Muscle layer of duodenum (tissue), 2 donors: ENCODE results near the gene IDUA.
"Not testable (repeated sequence)": the region's sequence is repeated elsewhere in the genome, so short reads cannot be mapped to it uniquely, and the experiment has no call there.

Source experiments
- H3K27ac ChIP-seq: one replicate; pipeline ENCODE4 v1.7.0; 2013; ENCODE audit warnings: mild to moderate bottlenecking, low read length
- H3K27me3 ChIP-seq: one replicate; pipeline ENCODE4 v1.7.0; 2013; ENCODE audit warnings: low read depth, mild to moderate bottlenecking, control low read depth, low read length
- H3K36me3 ChIP-seq, 2 donors: one replicate each; pipeline ENCODE4 v1.7.0; 2013; ENCODE audit warnings: low read length in 2 of 2, control low read depth in 1 of 2, mild to moderate bottlenecking in 1 of 2; ENCODE audit not compliant: insufficient read depth in 2 of 2, control insufficient read depth in 1 of 2
- H3K4me1 ChIP-seq, 2 donors: one replicate each; pipeline ENCODE4 v1.7.0; 2013; ENCODE audit warnings: low read length in 2 of 2, mild to moderate bottlenecking in 2 of 2, control low read depth in 1 of 2, moderate library complexity in 1 of 2; ENCODE audit not compliant: insufficient read depth in 2 of 2, control insufficient read depth in 1 of 2
- H3K4me3 ChIP-seq, 2 donors: one replicate each; pipeline ENCODE4 v1.7.0; 2013; ENCODE audit warnings: low read length in 2 of 2, low read depth in 1 of 2, mild to moderate bottlenecking in 1 of 2
- H3K9me3 ChIP-seq, 2 donors: one replicate each; pipeline ENCODE4 v1.7.0; 2013; ENCODE audit warnings: low read length in 2 of 2, control low read depth in 1 of 2, mild to moderate bottlenecking in 1 of 2; ENCODE audit not compliant: control insufficient read depth in 1 of 2
- donor health status: healthy.

Gene IDUA

GRCh38 chr4:1053891-1054290 is 67.0 kb downstream of the IDUA start:
- H3K27ac ChIP-seq, H3K4me3 ChIP-seq, H3K36me3 ChIP-seq, H3K9me3 ChIP-seq: not testable (repeated sequence)
- H3K27me3 ChIP-seq = peaks cover 28% of the 10 kb centered on the region
- peaks cover 0 to 11% of the 10 kb centered on the region in 2 donors for H3K4me1 ChIP-seq
